Activated CD4-positive, alpha-beta T cell treated with anti-CD3 and anti-CD28 coated beads for 4 hours (primary cell): ENCODE measurements around the gene THBS4.

Source experiments
- DNase-seq, 2 donors: peaks; one replicate each; pipeline ENCODE4 v3.0.0-alpha.2; 2020

THBS4 gene

GRCh38 chr5:80048084-80048780 lies 13.1 kb downstream of the THBS4 start:
- DNase-seq, result no peak

- no peak for DNase-seq
These were observed 17.3 kb downstream of the THBS4 start for GRCh38 chr5:80052464-80052863.

GRCh38 chr5:80054682-80055081 lies 19.5 kb downstream of the THBS4 start:
- no peak for DNase-seq

GRCh38 chr5:80055491-80056170 lies 20.5 kb downstream of the THBS4 start:
- no peak for DNase-seq

- no peak for DNase-seq
These were observed 22.0 kb downstream of the THBS4 start for GRCh38 chr5:80057099-80057498.

GRCh38 chr5:80057921-80058320 lies 22.8 kb downstream of the THBS4 start:
- DNase-seq, result no peak

- no peak for DNase-seq
These were observed 24.3 kb downstream of the THBS4 start for GRCh38 chr5:80059354-80059980.

- DNase-seq, result no peak
These were observed 25.8 kb downstream of the THBS4 start for GRCh38 chr5:80060966-80061365.

- DNase-seq, result no peak
These were observed 26.4 kb downstream of the THBS4 start for GRCh38 chr5:80061547-80061946.

GRCh38 chr5:80064124-80064523 lies 29.0 kb downstream of the THBS4 start:
- no peak for DNase-seq

GRCh38 chr5:80067016-80067415 lies 31.9 kb downstream of the THBS4 start:
- no peak for DNase-seq

GRCh38 chr5:80067531-80068245 lies 32.5 kb downstream of the THBS4 start:
- DNase-seq, result no peak

GRCh38 chr5:80068246-80068636 lies 33.1 kb downstream of the THBS4 start:
- DNase-seq, result no peak

- no peak for DNase-seq
These were observed 33.6 kb downstream of the THBS4 start for GRCh38 chr5:80068775-80069174.

GRCh38 chr5:80069251-80069800 lies 34.2 kb downstream of the THBS4 start:
- no peak for DNase-seq

GRCh38 chr5:80069918-80070318 lies 34.8 kb downstream of the THBS4 start:
- no peak for DNase-seq

- DNase-seq, result no peak
These were observed 35.3 kb downstream of the THBS4 start for GRCh38 chr5:80070338-80071056.

- DNase-seq, result no peak
These were observed 36.4 kb downstream of the THBS4 start for GRCh38 chr5:80071510-80072021.

- DNase-seq, result no peak
These were observed 37.2 kb downstream of the THBS4 start for GRCh38 chr5:80072103-80073073.

GRCh38 chr5:80076131-80077050 lies 41.2 kb downstream of the THBS4 start:
- DNase-seq, result no peak
